ENCODE data around the gene TIMM22.

TIMM22 gene

DNA sequence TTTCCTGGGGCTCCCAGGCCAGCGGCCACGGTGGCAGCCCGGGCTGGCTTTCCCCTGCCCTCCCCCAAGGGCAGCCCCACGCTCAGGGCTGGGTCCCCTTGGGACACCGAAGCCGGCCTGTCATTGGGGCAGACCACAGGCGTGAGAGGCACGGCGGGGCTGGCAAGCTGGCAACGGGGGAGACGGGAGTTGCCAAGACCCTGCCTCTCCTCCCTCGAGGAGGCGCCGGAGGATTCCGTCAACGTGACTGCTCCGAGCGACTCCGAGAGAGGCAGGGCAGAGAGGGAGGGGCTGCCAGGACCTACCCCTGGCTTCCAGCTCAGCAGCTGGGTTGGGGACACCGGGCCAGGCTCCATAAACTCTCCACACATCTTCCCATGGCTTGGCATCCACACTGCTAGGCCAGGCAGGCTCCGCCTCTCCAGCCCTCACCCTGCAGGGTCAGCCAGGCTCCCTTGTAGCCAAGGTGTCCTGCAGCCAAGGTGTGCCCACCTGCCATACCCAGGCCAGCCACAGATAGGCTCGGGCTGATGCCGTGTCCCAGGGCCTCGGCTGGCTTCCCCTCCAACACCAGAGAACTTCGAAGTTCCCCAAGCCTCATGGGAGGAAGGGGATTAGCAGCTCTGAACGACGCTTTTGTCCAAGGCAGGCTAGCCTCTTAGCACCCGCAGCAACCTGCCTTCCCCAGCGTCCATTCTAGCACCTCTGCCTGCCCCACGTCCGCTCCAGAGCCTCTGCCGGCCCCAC, 25.5 kb downstream of the TIMM22 start:
- no peak for DNase-seq

DNA sequence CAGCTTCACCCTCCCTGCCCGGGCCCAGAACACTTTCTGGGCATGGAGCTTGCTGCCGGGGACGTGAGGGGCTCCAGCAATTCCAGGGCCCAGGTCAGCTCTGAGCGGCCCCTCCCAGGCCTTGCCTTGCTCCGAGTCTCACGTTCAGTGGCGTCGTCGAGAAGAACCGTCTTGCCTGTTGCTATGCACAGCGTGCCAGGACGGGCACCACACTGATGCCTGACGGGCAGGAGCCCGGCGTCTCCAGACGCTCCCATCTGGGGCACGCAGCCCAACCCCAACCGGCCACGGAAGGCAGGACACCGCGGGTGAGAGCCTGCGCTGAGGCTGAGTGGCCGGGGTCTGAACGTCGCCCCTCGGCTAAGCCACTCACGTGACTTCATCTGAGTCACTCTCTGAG, 27.1 kb downstream of the TIMM22 start:
- no peak for DNase-seq

DNA sequence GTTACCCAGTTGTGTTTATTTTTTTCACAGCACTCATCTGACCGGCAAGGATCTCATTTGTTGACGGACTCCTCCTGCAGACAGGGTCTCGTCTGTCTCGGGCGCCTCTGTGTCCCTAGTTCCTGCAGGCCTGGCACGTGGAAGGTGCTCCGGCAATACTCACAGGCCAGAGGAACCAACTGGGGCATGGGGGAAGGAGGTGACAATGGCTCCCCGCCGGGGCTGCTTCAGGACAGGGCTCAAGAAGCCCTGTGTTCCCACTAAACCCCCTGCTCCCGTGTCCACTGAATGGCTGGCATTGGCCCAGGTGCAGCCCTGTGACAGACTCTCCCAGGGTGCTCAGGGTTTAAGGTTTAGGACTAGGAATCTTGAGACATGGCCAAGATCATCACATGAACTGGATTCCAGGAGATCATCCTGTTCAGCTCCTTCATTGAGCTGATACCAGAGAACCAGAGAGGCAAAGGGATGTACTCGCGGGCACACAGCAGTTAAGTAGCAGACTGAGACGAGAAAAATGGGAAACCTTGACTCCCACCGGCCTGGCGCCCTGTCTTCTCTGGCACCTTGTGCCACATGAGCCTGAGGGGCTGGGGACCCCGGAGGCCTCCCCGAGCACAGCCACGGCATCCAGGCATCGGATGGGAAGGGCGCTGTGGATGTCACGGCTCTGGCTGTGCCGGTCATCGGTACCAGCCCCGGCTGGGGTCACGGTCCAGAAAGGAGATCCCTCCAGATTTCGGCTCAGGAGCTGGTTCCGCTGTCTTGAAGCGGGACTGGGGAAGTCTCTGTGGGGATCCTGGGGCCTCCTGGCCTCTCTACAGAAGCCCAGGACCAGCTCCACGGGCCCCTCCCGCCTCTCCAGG, 29.0 kb downstream of the TIMM22 start:
- DNase-seq, result no peak

DNA sequence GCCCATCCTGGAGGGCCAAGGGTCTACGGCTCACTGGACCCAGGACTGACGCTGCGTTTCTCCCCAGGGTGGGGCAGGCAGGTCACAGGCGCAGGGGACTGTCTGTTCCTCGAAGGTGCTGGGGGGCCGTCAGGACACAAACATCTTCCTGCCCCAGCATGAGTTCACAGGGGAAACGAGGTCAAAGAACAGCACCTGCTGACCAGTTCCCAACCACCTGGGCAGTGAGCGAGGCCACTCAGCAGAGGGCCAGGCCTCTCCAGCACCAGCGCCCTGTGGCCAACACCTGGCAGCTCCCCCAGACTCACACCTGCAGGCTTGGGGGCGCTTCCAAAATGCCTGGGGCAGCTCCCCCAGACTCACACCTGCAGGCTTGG, 29.7 kb downstream of the TIMM22 start:
- no peak for DNase-seq

DNA sequence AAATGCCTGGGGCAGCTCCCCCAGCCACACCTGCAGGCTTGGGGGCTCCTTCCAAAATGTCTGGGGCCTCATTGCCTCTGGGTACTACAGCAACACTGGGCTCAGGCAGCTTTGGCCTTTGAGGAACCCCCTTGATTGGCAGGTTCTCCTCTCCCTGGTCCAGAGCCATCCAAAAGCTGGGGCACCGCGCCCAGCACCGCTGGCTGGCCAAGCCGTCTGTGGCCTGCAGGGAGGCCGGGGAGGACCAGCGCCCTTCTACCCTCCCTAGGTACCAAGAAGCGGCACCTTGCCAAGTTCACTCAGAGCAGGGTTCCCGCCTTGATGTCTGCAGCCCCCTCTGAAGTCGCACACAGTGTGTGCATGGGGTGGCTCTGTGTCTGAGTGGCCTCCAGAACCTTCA, 30.1 kb downstream of the TIMM22 start:
- no peak for DNase-seq

DNA sequence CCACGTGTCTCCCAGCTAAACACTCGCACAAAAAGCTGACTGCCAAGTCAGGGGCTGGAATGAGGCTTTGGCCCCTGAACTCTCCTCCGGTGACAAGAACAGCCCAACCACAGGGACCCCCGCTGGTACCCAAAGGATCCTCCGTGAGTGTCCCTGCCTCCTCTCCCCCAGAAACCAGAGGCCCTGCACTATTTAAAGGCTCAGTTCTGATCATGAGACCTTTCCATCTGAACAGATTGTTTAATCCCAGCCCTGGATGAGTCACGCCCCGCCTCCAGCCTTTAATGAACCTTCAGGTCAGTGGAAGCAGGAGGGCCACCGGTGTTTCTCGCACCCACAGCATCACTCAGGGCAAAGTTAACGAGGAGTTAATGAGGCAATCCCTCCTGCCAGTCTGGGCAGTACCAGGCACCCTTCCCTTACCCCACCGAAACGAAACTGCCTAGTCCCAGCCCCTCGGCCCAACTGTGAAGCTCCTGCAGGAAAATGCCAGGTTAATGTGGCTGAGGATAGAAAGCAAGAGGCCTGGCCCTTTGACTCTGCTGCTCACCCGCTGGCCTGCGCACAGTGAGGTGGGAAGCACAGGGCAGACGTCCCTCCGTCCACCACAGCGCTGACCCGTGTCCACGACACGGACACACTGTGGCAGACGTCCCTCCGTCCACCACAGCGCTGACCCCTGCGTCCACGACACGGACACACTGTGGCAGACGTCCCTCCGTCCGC, 32.4 kb downstream of the TIMM22 start:
- no peak for DNase-seq

DNA sequence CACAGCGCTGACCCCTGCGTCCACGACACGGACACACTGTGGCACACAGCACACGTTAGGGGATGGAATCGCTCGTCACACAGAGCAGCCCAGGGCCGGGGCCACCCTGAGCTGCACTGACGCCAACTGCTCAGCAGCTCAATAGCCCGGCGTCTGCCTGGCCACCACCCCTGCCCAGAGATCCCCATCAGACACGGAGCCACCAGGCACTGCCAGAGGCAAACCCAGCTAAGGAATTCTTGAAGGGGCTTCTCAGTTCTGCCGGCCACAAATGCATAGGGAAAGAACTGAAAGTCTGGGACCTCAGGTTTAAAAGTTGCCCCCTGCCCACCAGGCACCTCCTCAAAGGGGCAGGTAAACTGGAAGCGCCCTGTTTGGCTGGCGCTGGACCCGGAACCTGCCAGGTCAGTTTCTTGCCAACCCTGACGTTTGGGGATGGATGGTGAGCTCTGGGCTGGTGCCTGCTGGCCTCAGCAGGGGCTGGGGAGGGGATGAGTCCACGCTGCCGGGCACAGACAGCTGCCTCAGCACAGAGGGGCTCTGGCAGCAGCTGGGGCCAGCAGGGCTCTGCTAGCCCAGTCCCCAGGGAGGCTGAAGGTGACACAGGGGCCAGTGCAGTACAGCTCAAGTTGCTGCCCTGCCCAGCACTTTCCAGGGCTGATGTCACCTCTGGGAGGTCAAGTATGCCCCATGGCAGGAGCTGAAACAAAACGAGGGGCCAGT, 33.2 kb downstream of the TIMM22 start:
- DNase-seq, result no peak

DNA sequence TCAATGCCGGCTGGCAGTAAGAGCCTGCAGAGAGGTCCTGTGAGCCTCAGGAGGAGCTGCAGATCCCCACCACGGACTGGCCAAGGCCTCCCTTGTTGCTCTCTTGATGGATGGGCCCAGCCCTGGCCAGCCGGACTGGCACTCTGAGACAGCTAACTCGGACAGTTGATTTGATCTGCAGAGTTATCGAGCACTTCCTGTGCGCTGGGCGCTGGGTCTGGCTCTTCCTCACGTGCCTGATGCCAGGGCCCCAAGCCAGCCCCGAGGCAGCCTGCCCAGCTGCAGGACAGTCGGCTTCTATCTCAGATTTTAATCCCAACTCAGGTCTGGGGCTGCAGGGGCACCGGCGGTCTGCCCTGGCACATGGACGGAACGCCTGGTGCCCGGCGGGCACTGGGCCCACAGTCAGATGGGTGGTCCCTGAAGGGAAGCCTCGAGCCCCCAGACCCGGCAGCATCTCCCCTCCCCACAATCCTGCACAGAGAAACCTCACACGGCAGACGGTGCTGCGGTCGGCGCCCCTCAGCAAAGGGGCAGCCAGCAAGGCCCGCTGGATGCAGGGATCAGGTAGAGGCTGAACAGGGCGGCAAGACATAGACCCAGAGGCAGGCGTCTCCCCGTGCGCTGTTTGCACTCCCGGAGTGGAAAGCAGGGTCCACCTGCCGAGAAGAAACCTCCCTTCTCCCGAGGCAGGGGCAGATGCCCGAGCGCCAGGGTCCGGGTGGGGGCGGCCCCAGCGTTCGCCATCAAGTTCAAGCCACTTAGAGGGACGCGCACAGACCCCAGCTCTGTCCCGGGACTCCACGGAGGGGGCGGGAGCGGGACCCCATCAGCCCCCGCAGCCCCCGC, 34.0 kb downstream of the TIMM22 start:
- no peak for DNase-seq

DNA sequence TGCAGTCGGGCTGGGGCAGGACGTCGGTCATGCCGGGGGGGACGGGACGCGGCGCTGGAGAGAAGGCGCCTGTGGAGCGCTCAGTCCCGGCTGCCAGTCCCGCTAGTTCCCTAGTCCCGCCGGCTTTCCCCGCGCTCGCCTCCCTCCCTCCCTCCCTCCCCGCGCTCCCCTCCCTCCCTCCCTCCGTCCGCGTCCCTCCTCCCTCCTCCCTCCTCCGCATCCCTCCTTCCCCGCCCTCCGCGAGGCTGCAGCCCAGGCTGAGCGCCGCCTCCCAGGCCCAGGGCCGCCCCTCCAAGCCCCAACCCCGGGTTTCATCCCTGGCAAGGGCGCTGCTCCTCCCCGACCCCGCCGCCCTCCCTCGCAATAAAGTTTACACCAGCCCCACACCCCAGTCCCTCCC, 34.8 kb downstream of the TIMM22 start:
- no peak for DNase-seq

DNA sequence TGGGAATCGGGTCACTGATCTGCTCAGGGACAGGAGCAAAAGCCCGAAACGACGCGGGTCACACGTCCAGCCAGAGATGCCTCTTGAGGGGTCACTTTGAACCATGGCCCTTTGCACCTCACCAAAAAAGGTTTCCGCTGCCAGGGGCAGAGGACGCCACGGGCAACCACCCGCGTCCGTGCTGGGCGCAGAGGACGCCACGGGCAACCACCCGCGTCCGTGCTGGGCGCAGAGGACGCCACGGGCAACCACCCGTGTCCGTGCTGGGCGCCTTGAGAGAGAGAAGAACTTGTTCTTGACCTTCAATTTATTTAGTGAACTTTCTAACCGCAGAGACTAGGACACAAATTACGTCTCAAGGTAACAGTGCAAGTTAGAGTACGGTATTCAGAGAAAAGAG, 35.5 kb downstream of the TIMM22 start:
- DNase-seq, result no peak

DNA sequence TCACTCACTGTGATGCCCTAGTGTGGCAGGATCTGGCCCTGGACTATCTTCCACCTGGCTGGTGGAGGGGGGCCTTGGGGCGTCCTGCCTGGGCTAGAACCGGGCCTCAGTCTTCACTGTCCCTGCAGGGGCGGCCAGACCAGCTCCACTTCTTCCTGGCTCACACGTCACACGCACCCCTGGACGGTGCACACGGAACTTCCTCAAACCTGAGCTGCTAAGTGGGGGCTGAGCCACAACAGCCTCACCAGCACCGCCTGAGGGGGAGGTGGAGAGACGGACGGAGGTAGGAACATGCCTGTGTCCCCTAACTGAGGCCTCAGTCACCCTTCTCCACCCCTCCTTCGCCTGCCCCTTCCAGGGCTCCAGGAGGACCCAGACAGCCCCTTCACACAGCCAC, 36.6 kb downstream of the TIMM22 start:
- no peak for DNase-seq

DNA sequence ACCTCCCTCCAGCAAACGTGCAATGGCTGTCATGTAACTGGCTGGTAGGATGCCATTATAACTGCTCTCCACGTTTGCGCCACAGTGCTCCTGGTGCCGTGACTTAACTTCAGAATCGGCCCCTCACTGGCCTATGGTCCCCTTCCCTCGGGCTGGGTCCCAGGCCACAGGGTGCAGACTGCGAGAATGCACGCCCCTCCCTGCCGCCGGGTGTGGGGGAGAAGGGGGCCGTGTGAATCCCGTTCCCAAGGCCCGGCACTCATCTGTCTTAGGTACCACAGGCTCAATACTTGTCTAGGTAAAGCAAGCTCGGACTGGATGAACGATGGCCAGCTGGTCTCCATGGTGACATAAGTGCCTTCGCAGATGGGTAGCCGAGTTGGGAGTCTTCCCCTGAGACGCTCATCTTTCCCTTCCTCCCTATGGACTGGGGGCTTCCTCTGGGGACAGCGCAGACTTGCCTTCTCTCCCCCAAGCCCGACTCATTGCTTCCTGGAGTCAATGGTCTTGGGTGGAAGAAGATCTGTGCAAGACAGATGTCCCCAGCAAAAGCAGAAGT, 37.8 kb downstream of the TIMM22 start:
- no peak for DNase-seq

DNA sequence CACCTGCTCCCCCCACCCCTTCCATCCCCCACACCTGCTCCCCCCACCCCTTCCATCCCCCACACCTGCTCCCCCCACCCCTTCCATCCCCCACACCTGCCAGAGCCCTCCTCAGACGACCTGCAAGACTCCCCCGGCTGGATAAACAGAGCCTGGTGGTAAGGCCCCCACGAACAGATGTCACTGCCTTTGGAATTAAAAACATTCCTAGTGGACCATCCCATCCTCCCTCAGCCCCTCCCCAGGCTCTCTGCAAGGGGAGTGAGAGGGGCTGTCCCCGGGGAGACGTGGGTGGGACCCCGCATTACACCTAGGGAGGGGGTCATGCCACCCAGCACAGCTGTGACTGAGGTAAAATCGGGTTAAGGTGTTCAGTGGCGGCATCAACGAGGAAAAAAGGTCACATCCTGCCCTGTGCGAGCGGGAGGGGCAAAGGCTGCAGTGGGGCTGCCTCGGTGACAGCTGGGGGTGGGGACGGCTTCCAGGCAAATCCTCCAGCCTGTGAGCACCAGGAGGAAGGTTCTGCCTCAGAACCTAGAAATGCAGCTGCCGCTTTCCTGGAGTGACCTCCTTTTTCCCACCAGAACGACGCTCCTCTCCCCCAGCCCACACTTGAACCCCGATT, 38.7 kb downstream of the TIMM22 start:
- no peak for DNase-seq

DNA sequence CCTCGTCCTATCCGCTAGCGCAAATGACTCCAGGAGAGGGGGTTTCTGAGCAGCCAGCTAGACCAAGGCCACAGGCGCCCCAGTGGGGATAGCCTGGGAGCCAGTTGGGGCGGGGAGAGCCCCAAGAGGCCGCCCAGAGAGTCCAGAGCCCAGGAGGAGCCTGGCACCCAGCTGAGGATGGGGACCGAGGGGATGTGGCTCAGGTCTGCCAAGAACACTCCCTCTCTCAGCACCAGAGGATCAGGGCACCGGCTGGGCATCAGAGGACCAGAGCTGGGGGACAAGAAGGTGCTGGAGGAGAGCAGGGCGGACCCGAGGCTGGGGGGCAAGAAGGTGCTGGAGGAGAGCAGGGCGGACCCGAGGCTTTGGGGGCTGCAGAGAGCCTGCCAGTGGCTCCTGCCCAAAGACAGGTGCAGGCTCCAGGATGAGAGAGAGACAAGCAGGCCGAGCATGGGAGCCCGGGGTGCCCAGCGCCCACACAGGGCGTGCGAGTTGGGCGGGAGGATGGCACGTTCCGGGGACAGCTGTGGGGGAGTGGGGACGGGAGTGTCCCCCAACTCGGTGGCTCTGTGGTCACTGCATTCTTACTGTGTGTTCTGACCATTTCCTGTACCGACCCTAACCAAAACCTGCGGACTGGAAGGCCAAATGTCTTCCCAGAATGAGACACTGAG, 39.4 kb downstream of the TIMM22 start:
- DNase-seq, result no peak

DNA sequence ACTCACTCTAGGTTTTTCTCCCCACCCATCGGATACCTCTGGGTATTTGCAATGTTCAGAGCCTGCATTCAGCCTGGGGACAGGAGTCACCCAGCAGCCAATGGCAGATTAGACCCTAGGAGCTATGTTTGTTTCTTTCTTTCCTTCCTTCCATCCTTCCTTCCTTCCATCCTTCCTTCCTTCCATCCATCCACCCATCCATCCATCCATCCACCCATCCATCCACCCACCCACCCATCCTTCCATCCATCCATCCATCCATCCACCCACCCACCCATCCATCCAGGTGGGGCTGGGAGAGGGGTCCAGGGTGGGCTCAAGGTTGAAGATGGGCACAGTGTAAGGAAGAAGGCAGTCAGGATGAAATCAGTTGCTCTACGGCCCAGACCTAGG, 39.9 kb downstream of the TIMM22 start:
- DNase-seq, result no peak

DNA sequence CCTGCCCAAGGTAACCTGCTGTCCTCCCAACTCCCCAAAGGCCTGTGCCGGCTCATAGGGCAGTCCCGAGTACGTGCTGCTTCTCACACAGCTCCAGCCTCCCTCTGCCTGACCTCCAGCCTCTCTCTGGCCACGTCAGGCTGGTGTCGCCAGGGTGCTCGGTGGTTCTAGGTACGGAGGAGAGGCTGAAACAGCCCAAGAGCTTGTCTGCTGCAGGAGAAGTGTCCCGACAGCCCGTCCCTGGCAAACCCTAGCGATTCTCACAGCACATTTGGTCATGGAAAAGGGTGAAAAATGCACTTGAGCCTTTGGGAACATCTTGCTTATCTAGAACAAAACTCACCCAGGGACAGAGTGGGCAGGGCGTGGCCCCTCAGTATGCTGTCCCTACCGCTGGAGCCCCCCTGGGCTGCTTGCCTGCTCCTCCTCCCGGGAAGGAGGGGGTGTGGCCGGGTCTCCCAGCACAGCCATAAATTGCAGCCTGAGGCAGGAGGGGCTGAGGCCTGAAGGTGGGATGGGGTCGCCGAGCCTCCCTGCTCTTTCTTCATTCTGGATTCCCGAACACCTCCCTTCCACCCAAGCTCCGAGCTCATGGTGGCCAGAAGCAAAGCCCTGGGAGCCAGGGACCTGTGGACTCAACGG, 40.4 kb downstream of the TIMM22 start:
- DNase-seq, result no peak

DNA sequence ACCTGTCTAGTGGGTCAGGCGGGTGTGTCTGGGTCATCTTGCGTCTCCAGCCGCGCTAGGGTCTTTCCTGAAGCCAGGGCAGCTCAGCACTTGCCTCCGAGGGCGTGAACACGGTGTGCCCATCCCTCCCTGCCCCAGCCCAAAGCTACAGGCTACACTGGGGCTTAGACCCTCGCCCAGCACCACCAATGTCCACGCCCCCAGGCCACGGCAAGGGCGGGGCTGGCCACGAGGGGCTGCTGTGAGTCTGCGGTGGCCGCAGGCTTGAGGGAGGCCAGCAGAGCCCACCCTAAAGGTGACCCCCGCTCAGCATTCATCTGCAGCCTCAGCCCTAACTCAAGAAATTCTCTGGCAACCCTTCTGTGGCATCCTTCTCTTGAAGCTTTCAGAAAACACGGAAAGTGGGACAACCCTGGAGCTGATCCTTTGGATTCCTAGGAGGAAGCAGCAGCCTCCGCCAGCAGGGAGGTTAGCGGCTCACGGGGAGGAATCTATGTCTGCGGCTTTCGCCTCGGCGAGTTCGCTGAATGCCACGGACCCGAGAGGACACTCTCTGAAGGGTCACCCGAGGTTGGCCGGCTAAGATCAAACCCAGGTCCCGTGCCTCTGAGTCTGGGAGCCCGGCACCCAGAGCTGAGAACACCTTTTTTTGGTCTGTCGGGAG, 41.7 kb downstream of the TIMM22 start:
- no peak for DNase-seq

DNA sequence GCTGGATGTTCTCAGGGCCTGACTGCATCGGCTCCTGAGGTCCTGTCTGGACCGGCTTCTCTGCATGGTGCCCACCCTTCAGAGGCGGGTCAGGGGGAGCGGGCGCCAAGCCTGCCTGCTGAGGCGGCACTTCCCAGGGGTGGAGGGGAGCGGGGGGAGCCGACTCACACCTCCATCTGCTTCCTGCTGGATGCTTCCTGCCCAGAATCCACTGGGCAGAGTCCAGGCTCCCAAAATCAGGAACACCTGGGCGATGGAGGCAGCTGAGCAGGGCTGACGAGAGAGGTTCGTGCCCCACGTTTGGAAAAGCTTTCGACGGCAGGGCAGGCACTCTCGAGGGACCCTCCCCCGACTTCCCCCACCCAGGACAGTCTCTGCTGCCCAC, 42.2 kb downstream of the TIMM22 start:
- no peak for DNase-seq

DNA sequence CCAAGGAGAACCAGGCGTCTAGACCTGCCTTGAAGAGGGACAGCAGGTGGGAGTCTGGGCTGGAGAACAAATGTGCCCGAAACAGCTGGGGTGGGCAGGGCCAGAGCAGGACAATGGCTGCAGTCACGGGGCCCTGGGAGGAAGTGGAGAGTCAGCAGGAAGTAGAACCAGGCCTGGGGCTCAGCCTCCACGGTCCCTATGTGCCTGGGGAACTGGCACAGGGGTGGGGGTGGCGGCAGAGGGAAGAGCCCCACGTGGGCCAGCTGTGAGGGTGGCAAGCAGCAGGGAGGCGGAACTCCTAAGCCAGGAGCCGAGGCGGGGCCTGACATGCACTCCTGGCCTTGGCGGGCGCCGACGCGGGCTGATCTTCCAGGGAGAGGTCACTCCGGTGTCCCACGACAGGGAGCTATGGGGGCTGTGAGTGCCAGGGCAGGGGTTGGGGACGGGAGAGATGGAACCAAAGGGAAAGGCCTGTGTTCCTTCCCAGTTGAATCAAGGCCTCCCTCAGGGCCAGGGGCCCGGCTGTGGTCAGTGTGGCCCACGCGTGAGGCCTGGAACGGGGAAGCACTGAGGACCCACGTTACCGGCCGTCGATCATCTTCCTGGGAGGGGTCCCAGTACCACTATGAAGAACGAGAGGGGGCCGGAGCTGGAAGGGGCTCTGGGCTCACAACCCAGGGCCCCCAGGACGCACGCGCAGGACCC, 42.7 kb downstream of the TIMM22 start:
- DNase-seq, result no peak

Data from stimulated activated CD4-positive, alpha-beta T cell treated with anti-CD3 and anti-CD28 coated beads, Interleukin-2, amount 100 ng/mL, for 24 hours (primary cell).